ENCODE measurements around the gene DNAI1. TPM values are rescaled to one million over a fixed set of nuclear protein-coding genes. Genes with fewer than 3 reads are reported as not detected.

Gene DNAI1
- total RNA-seq, 1 donor from 2014 or later: not detected

- peak; percentile 93 for TF ChIP-seq CTCF (IDR thresholded peaks at IDR 0.05; ENCODE audit: insufficient read depth, low read length, severe bottlenecking)
- Histone ChIP-seq H3K36me3 (ENCODE audit: control insufficient read depth, insufficient read depth, low read length) (no peaks in the 10 kb centered on the region), H3K4me3 (ENCODE audit: low read depth, low read length) (no peak overlapping the region), H3K27me3 (ENCODE audit: control insufficient read depth, insufficient read depth, low read length) (peaks cover 1% of the 10 kb centered on the region)
- FAIRE-seq: no peak
- DNase-seq (ENCODE audit: low read depth): peak; percentile 24
Measured at GRCh38 chr9:34547960-34548611, 89.5 kb downstream of the DNAI1 start.

- Histone ChIP-seq H3K27me3 (ENCODE audit: control insufficient read depth, insufficient read depth, low read length) (peaks cover 1% of the 10 kb centered on the region), H3K36me3 (ENCODE audit: control insufficient read depth, insufficient read depth, low read length) (no peaks in the 10 kb centered on the region), H3K4me3 (ENCODE audit: low read depth, low read length) (no peak overlapping the region)
- no peak for TF ChIP-seq CTCF (IDR thresholded peaks at IDR 0.05; ENCODE audit: insufficient read depth, low read length, severe bottlenecking)
- no peak for FAIRE-seq
- DNase-seq (ENCODE audit: low read depth): no peak
Measured at GRCh38 chr9:34549407-34549732, 90.8 kb downstream of the DNAI1 start.

GRCh38 chr9:34550016-34550680, 91.5 kb downstream of the DNAI1 start:
- FAIRE-seq (peak; percentile 52), DNase-seq (ENCODE audit: low read depth) (no peak)
- Histone ChIP-seq H3K27me3 (ENCODE audit: control insufficient read depth, insufficient read depth, low read length) (peaks cover 4% of the 10 kb centered on the region), H3K36me3 (ENCODE audit: control insufficient read depth, insufficient read depth, low read length) (no peaks in the 10 kb centered on the region), H3K4me3 (ENCODE audit: low read depth, low read length) (no peak overlapping the region)
- no peak for TF ChIP-seq CTCF (IDR thresholded peaks at IDR 0.05; ENCODE audit: insufficient read depth, low read length, severe bottlenecking)

GRCh38 chr9:34550681-34551270, 92.2 kb downstream of the DNAI1 start:
- no peaks in the 10 kb centered on the region for H3K36me3 ChIP-seq (ENCODE audit: control insufficient read depth, insufficient read depth, low read length)
- peaks cover 4% of the 10 kb centered on the region for H3K27me3 ChIP-seq (ENCODE audit: control insufficient read depth, insufficient read depth, low read length)
- no peak for TF ChIP-seq CTCF (IDR thresholded peaks at IDR 0.05; ENCODE audit: insufficient read depth, low read length, severe bottlenecking)
- DNase-seq (ENCODE audit: low read depth) (no peak), FAIRE-seq (no peak)
- H3K4me3 ChIP-seq (ENCODE audit: low read depth, low read length): no peak overlapping the region

GRCh38 chr9:34551751-34552605, 93.4 kb downstream of the DNAI1 start:
- H3K27me3 ChIP-seq (ENCODE audit: control insufficient read depth, insufficient read depth, low read length): peaks cover 4% of the 10 kb centered on the region
- H3K4me3 ChIP-seq (ENCODE audit: low read depth, low read length): no peak overlapping the region
- DNase-seq (ENCODE audit: low read depth) (no peak), FAIRE-seq (no peak)
- TF ChIP-seq CTCF (IDR thresholded peaks at IDR 0.05; ENCODE audit: insufficient read depth, low read length, severe bottlenecking): no peak
- H3K36me3 ChIP-seq (ENCODE audit: control insufficient read depth, insufficient read depth, low read length): no peaks in the 10 kb centered on the region

Measured in bronchial epithelial cell (primary cell).